Daoy (cell line): Measurements from ENCODE around the gene TNP2. TPM values are rescaled to one million over a fixed set of nuclear protein-coding genes. Genes with fewer than 3 reads are reported as not detected.
"Not testable (repeated sequence)": the region's sequence is repeated elsewhere in the genome, so short reads cannot be mapped to it uniquely, and the experiment has no call there.

ENCODE experiments used
- DNase-seq: peaks from one replicate; pipeline ENCODE4 v3.0.0-alpha.2; 2015; ENCODE audit warnings: low read depth
- total RNA-seq: library from RNA; depleted of rRNA; stranded (reverse); fragments of >200 nt; shearing (Covaris generic); gene quantifications from 2 replicates; pipeline ENCODE4 v1.2.3, GENCODE V29; 2014; rRNA removed

Gene TNP2
- total RNA-seq, 1 experiment from 2014 or later = not detected

GRCh38 chr16:11220507-11220906 is 48.6 kb downstream of the TNP2 start:
- not testable (repeated sequence) for DNase-seq

- DNase-seq = no peak
These were observed 49.9 kb downstream of the TNP2 start for GRCh38 chr16:11219178-11219577.

DNA sequence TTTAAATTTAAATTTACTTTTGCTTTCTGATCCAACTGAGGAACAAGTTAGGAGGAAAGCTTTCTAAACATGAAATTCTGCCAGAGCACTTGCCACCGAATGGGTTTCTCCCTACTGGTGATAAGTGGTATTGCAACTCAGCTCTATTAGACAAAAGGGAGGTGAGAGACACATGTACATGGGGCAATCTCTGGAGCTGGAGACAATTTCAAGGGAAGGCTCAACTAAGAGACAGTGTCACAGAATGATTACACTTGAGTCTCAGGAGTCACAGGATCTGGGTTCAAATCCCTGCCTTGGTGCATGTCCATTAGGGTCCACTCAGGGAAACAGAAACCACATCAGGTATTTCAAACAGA is 50.5 kb downstream of the TNP2 start:
- DNase-seq = no peak

Other genes starting within 250 kb of the TNP2 start
- 1.7 and 2.1 TPM in 2 replicates for gene SOCS1, start 13.1 kb downstream of the TNP2 start, total RNA-seq
- not detected in 2 replicates for gene PRM3, start 4.3 kb upstream of the TNP2 start, total RNA-seq
- gene PRM2, start 7.2 kb upstream of the TNP2 start, total RNA-seq = not detected in 2 replicates
- gene PRM1, start 12.0 kb upstream of the TNP2 start, total RNA-seq = not detected in 2 replicates
- gene RMI2, start 76.1 kb upstream of the TNP2 start, total RNA-seq = 30.2 and 30.8 TPM in 2 replicates